ENCODE data around the gene IFIT1B.

- no peak for TF ChIP-seq CTCF (IDR thresholded peaks at IDR 0.05)
- TF ChIP-seq EP300 (IDR thresholded peaks at IDR 0.05): no peak
Measured at GRCh38 chr10:89390476-89391225, 12.8 kb downstream of the IFIT1B start.
